IMR-90 (cell line): ENCODE measurements around the gene MYT1. TPM values are rescaled to one million over a fixed set of nuclear protein-coding genes. Genes with fewer than 3 reads are reported as not detected.

ENCODE experiments used
- ATAC-seq: fragments of 200-7000 bp; cut with Tn5 transposase; 2 replicates; pipeline ENCODE4 v1.9.1; 2020; ENCODE audit warnings: low read depth, mild to moderate bottlenecking, moderate library complexity
- BruUV-seq: library from RNA; stranded (reverse); fragments of 400-500 nt; replicated peaks from 2 replicates; lab custom pipeline; 2021; lab: Mats Ljungman, UMichigan
- CTCF ChIA-PET: fragments of 300-600 bp; formaldehyde crosslinking; extraction: SDS; loops from one replicate; lab custom pipeline; 2021; ENCODE audit warnings: antibody characterized with exemption; lab: Yijun Ruan, JAX
- POLR2A ChIA-PET: fragments of 300-600 bp; sonication (Branson Sonifier 250); formaldehyde crosslinking; loops from one replicate; lab custom pipeline; 2022; ENCODE audit warnings: antibody characterized with exemption; ENCODE audit not compliant: unreplicated experiment; lab: Charles Lee
- DNase-seq: peaks from one replicate; pipeline ENCODE4 v3.0.0; 2013
- H2AFZ ChIP-seq: replicated peaks from 2 replicates; pipeline ENCODE3; 2013; ENCODE audit warnings: low read length, mild to moderate bottlenecking; ENCODE audit not compliant: poor library complexity
- H2AK5ac ChIP-seq: 2 replicates; pipeline ENCODE4 v1.6.1; 2013; ENCODE audit warnings: low read depth, low read length, inconsistent platforms
- H2AK9ac ChIP-seq: replicated peaks from 2 replicates; pipeline ENCODE3; 2013; ENCODE audit warnings: mild to moderate bottlenecking, low read depth, low read length, moderate library complexity; ENCODE audit not compliant: poor library complexity
- H2BK120ac ChIP-seq: 2 replicates; pipeline ENCODE4 v1.6.1; 2013; ENCODE audit warnings: low read depth, low read length, inconsistent platforms
- H2BK15ac ChIP-seq: 3 replicates; pipeline ENCODE4 v1.6.1; 2013; ENCODE audit warnings: low read depth, low read length, inconsistent platforms
- H2BK20ac ChIP-seq: 2 replicates; pipeline ENCODE4 v1.6.1; 2013; ENCODE audit warnings: low read depth, mild to moderate bottlenecking, inconsistent platforms, low read length, moderate library complexity
- H2BK5ac ChIP-seq: 2 replicates; pipeline ENCODE4 v1.6.1; 2013; ENCODE audit warnings: mild to moderate bottlenecking, low read depth, low read length, inconsistent platforms; ENCODE audit not compliant: poor library complexity, severe bottlenecking
- H3K14ac ChIP-seq: replicated peaks from 2 replicates; pipeline ENCODE4 v1.6.1; 2013; ENCODE audit warnings: low read depth, low read length, inconsistent platforms
- H3K18ac ChIP-seq: 2 replicates; pipeline ENCODE4 v1.6.1; 2013; ENCODE audit warnings: low read depth, low read length, control low read depth
- H3K23ac ChIP-seq: 2 replicates; pipeline ENCODE4 v1.6.1; 2013; ENCODE audit warnings: low read depth, low read length, inconsistent platforms
- H3K27ac ChIP-seq: 2 replicates; pipeline ENCODE4 v1.5.1; 2013; ENCODE audit warnings: mild to moderate bottlenecking, control low read depth, low read length; ENCODE audit not compliant: insufficient read depth
- H3K27me3 ChIP-seq: 2 replicates; pipeline ENCODE4 v1.6.1; 2013; ENCODE audit warnings: low read length; ENCODE audit not compliant: control insufficient read depth, insufficient read depth
- H3K36me3 ChIP-seq: 2 replicates; pipeline ENCODE4 v1.6.1; 2013; ENCODE audit warnings: low read length, mixed read lengths; ENCODE audit not compliant: control insufficient read depth, insufficient read depth
- H3K4ac ChIP-seq: 2 replicates; pipeline ENCODE4 v1.6.1; 2013; ENCODE audit warnings: low read depth, low read length, inconsistent platforms
- H3K4me1 ChIP-seq: 2 replicates; pipeline ENCODE4 v1.6.1; 2013; ENCODE audit warnings: low read length, mixed read lengths; ENCODE audit not compliant: control insufficient read depth, insufficient read depth
- H3K4me2 ChIP-seq: 2 replicates; pipeline ENCODE4 v1.6.1; 2013; ENCODE audit warnings: low read depth, mild to moderate bottlenecking, control low read depth, low read length, moderate library complexity
- H3K4me3 ChIP-seq: 2 replicates; pipeline ENCODE4 v1.5.1; 2013; ENCODE audit warnings: low read depth, mild to moderate bottlenecking, control low read depth, low read length, moderate library complexity; ENCODE audit not compliant: insufficient read depth
- H3K56ac ChIP-seq: 2 replicates; pipeline ENCODE4 v1.6.1; 2013; ENCODE audit warnings: low read length, inconsistent platforms; ENCODE audit not compliant: insufficient read depth; ENCODE audit errors: extremely low read depth
- H3K79me1 ChIP-seq, 2 experiments: 2 replicates each; pipeline ENCODE4 v1.6.1; 2013; ENCODE audit warnings: low read length in 2 of 2, inconsistent platforms in 1 of 2, low read depth in 1 of 2
- H3K9ac ChIP-seq: 2 replicates; pipeline ENCODE4 v1.6.1; 2013; ENCODE audit warnings: low read depth, low read length, control low read depth
- H3K9me1 ChIP-seq: 2 replicates; pipeline ENCODE4 v1.6.1; 2013; ENCODE audit warnings: low read length, inconsistent platforms; ENCODE audit not compliant: insufficient read depth
- H3K9me3 ChIP-seq: 2 replicates; pipeline ENCODE4 v1.6.1; 2013; ENCODE audit warnings: low read length; ENCODE audit not compliant: control insufficient read depth, insufficient read depth
- H4K20me1 ChIP-seq: 2 replicates; pipeline ENCODE4 v1.6.1; 2013; ENCODE audit warnings: low read length, inconsistent platforms; ENCODE audit not compliant: insufficient read depth
- H4K5ac ChIP-seq: 2 replicates; pipeline ENCODE4 v1.6.1; 2013; ENCODE audit warnings: mild to moderate bottlenecking, low read depth, low read length, control low read depth
- H4K8ac ChIP-seq, 2 experiments: 2 replicates each; pipeline ENCODE4 v1.6.1; 2013; ENCODE audit warnings: low read depth in 2 of 2, low read length in 2 of 2, control low read depth in 1 of 2, inconsistent platforms in 1 of 2
- H4K91ac ChIP-seq: 2 replicates; pipeline ENCODE4 v1.6.1; 2013; ENCODE audit warnings: low read depth, low read length, inconsistent platforms; ENCODE audit not compliant: insufficient read depth
- CEBPB ChIP-seq: IDR thresholded peaks from 2 replicates; pipeline ENCODE4 v1.6.1; 2012; ENCODE audit warnings: low read depth, low read length, improper control_type of control experiment
- CHD1 ChIP-seq: IDR thresholded peaks from 2 replicates; pipeline ENCODE4 v1.6.1; 2012; ENCODE audit warnings: low read depth, low read length, improper control_type of control experiment
- WGBS, 2 experiments: methylation state at CpG; one replicate each; pipeline versions ENCODE4 v1.1.5 to v1.1.7; 2013; ENCODE audit warnings: missing lambda C conversion rate in 2 of 2; ENCODE audit not compliant: insufficient read length in 1 of 2; ENCODE audit errors: extremely low coverage in 2 of 2; 5-methylcytosine and 5-hydroxymethylcytosine counted together
- dilution Hi-C: fragments of 300-500 bp; cut with HindIII; formaldehyde crosslinking; loops from one replicate; pipeline ENCODE4 v1.14.3; 2018; ENCODE audit warnings: low sequenced_read_pairs; ENCODE audit not compliant: unreplicated experiment
- in situ Hi-C: fragments of 300-500 bp; cut with MboI; formaldehyde crosslinking; loops from 3 replicates; pipeline ENCODE4 v1.14.3; 2019; ENCODE audit warnings: low sequenced_read_pairs, inconsistent platforms, mixed read lengths
- intact Hi-C: fragments of 100-400 bp; cut with micrococcal nuclease; formaldehyde crosslinking; loops from 2 replicates; pipeline ENCODE4 v1.10.0; 2022
- polyA plus RNA-seq, 3 experiments: library from polyadenylated mRNA; depleted of rRNA; stranded (reverse); fragments of >200 nt; gene quantifications; 2 replicates each; pipeline ENCODE4 v1.2.3, GENCODE V29; 2012; ENCODE audit warnings: low replicate concordance in 1 of 3
- total RNA-seq: library from RNA; depleted of rRNA; stranded (reverse); fragments of >200 nt; gene quantifications from 2 replicates; pipeline ENCODE4 v1.2.3, GENCODE V29; 2012

MYT1 gene
- total and polyA plus RNA-seq, 2 of the 4 experiments (the other 2 are of a cell fraction) = not detected

GRCh38 chr20:64261138-64261537, 96.9 kb downstream of the MYT1 start:
- ATAC-seq = peak; percentile 89
- H2AFZ ChIP-seq = no peak overlapping the region
- peaks cover 37 to 40% of the 10 kb centered on the region in 2 experiments for H3K79me1 ChIP-seq
- H2BK120ac ChIP-seq = no peak overlapping the region
- intact Hi-C loops = no loop called here
- H2AK9ac ChIP-seq = no peak overlapping the region
- H2BK5ac ChIP-seq = no peak overlapping the region
- BruUV-seq = no TSS peak
- WGBS, 2 experiments = 17% methylated on average over 5 of the region's 9 CpGs; no CpG with 5 or more reads in 1 of the 2 experiments
- peak overlapping the region; percentile 12; the same call in 1 of the 2 replicates for H3K27ac ChIP-seq
- ChIA-PET CTCF (interaction anchor here (0.7 kb wide), 1 partner anchor 178 kb away, joined by 3 read pairs; no protein-coding TSS in a partner anchor), POLR2A (no interaction called here)
- H3K14ac ChIP-seq = no peak overlapping the region; the same call in 1 of the 2 replicates
- in situ Hi-C loops = no loop called here
- no peaks in the 10 kb centered on the region for H4K20me1 ChIP-seq
- no peak overlapping the region for H3K18ac ChIP-seq
- no peak overlapping the region for H4K91ac ChIP-seq
- H3K4ac ChIP-seq = no peak overlapping the region
- dilution Hi-C loops = no loop called here
- peak overlapping the region; percentile 1; the same call in 1 of the 2 replicates for H3K4me2 ChIP-seq
- no peaks in the 10 kb centered on the region for H3K9me3 ChIP-seq
- H2AK5ac ChIP-seq = no peak overlapping the region
- H3K36me3 ChIP-seq = peaks cover 12% of the 10 kb centered on the region
- H3K56ac ChIP-seq = no peak overlapping the region
- H3K9me1 ChIP-seq = peaks cover 7% of the 10 kb centered on the region; the same call in 1 of the 2 replicates
- no peak overlapping the region for H3K4me3 ChIP-seq
- no peak overlapping the region; the same call in 1 of the 2 replicates for H3K23ac ChIP-seq
- no peaks in the 10 kb centered on the region for H3K27me3 ChIP-seq
- DNase-seq = peak; percentile 55
- no peak overlapping the region for H2BK20ac ChIP-seq
- H4K5ac ChIP-seq = no peak overlapping the region
- H2BK15ac ChIP-seq = no peak overlapping the region
- H4K8ac ChIP-seq = peak overlapping the region in 1 of 2 experiments; percentile 16; a peak in 1 of 4 replicates
- H3K9ac ChIP-seq = no peak overlapping the region
- H3K4me1 ChIP-seq = peaks cover 13% of the 10 kb centered on the region
- TF ChIP-seq CHD1 = no peak
- TF ChIP-seq CEBPB = 0 out of 2 replicates have a peak, but pooled peaks have one; percentile 22
